B cell (primary cell): Measurements from ENCODE around the gene CRYBG2. TPM values are rescaled to one million over a fixed set of nuclear protein-coding genes. Genes with fewer than 3 reads are reported as not detected.

Experiments used
- ATAC-seq: fragments of 200-7000 bp; cut with Tn5 transposase; one replicate; pipeline ENCODE4 v1.10.0; 2021; ENCODE audit warnings: low read depth, mild to moderate bottlenecking, moderate number of reproducible peaks, moderate library complexity
- CTCF ChIA-PET: fragments of 350-600 bp; sonication (Branson Sonifier 250); formaldehyde crosslinking; loops from one replicate; lab custom pipeline; 2021; ENCODE audit warnings: antibody characterized with exemption, inconsistent platforms; lab: Charles Lee
- POLR2A ChIA-PET: fragments of 350-600 bp; sonication (Branson Sonifier 250); formaldehyde crosslinking; loops from one replicate; lab custom pipeline; 2021; ENCODE audit warnings: antibody characterized with exemption; lab: Charles Lee
- DNase-seq: peaks from one replicate; pipeline ENCODE4 v3.0.0; 2013
- H2AFZ ChIP-seq: 2 replicates; pipeline ENCODE4 v1.6.1; 2012; ENCODE audit warnings: mild to moderate bottlenecking, low read depth, low read length; ENCODE audit not compliant: insufficient read depth, poor library complexity, severe bottlenecking
- H3K27ac ChIP-seq, 2 donors: 1 replicate in 1 of 2; 2 replicates in 1 of 2; pipeline ENCODE4 v1.5.1; 2012 to 2013; ENCODE audit warnings: low read length in 2 of 2, mild to moderate bottlenecking in 2 of 2, moderate library complexity in 1 of 2
- H3K27me3 ChIP-seq, 4 experiments: fragments of 200-600 bp in 1 of 4; sonication (generic) in 1 of 4; replicated peaks in 1 of 4; 1 replicate in 2 of 4; 2 replicates in 2 of 4; pipeline versions ENCODE4 v1.6.1 to v1.7.0; 2013 to 2016; ENCODE audit warnings: low read length in 3 of 4, mild to moderate bottlenecking in 2 of 4, mixed read lengths in 1 of 4, moderate library complexity in 1 of 4; ENCODE audit not compliant: insufficient read depth in 4 of 4, control insufficient read depth in 3 of 4; ENCODE audit errors: control extremely low read depth in 1 of 4
- H3K36me3 ChIP-seq, 2 experiments: replicated peaks in 1 of 2; 1 replicate in 1 of 2; 2 replicates in 1 of 2; pipeline versions ENCODE4 v1.6.1 to v1.7.1; 2013; ENCODE audit warnings: low read length in 1 of 2; ENCODE audit not compliant: insufficient read depth in 2 of 2, control insufficient read depth in 1 of 2; ENCODE audit errors: control extremely low read depth in 1 of 2, extremely low read depth in 1 of 2
- H3K4me1 ChIP-seq, 2 donors: fragments of 200-600 bp in 1 of 2; sonication (generic) in 1 of 2; 1 replicate in 1 of 2; 2 replicates in 1 of 2; pipeline versions ENCODE4 v1.5.1 to v1.6.1; 2013 to 2017; ENCODE audit warnings: low read length in 2 of 2; ENCODE audit not compliant: control insufficient read depth in 2 of 2, insufficient read depth in 2 of 2
- H3K4me2 ChIP-seq: replicated peaks from 2 replicates; pipeline ENCODE3; 2012; ENCODE audit warnings: mild to moderate bottlenecking, low read depth, low read length; ENCODE audit not compliant: poor library complexity, severe bottlenecking
- H3K4me3 ChIP-seq, 5 experiments: fragments of 200-600 bp in 1 of 5; sonication (generic) in 1 of 5; 1 replicate in 3 of 5; 2 replicates in 2 of 5; pipeline versions ENCODE4 v1.5.1 to v1.7.0; 2011 to 2016; ENCODE audit warnings: low read length in 4 of 5, mild to moderate bottlenecking in 4 of 5, low read depth in 2 of 5, control low read depth in 1 of 5, moderate library complexity in 1 of 5; ENCODE audit not compliant: insufficient read depth in 1 of 5; ENCODE audit errors: control extremely low read depth in 1 of 5, extremely low read depth in 1 of 5
- H3K79me2 ChIP-seq: fragments of 200-600 bp; sonication (generic); one replicate; pipeline ENCODE4 v1.6.0; 2016; ENCODE audit warnings: low read length; ENCODE audit not compliant: control insufficient read depth, insufficient read depth
- H3K9ac ChIP-seq: fragments of 200-600 bp; sonication (generic); 2 replicates; pipeline ENCODE4 v1.6.1; 2017; ENCODE audit warnings: mild to moderate bottlenecking, low read length, moderate library complexity
- H3K9me3 ChIP-seq, 3 donors: one replicate each; pipeline versions ENCODE4 v1.6.1 to v1.7.1; 2013; ENCODE audit warnings: low read length in 2 of 3; ENCODE audit not compliant: control insufficient read depth in 2 of 3, insufficient read depth in 1 of 3; ENCODE audit errors: control extremely low read depth in 1 of 3
- H4K20me1 ChIP-seq: 2 replicates; pipeline ENCODE4 v1.6.0; 2012; ENCODE audit warnings: mild to moderate bottlenecking, low read length; ENCODE audit not compliant: insufficient read depth, control insufficient read depth, poor library complexity, severe bottlenecking
- H3K27ac Mint-ChIP-seq: one replicate; pipeline ENCODE4 v1.8.0; 2021; ENCODE audit warnings: mixed read lengths
- H3K27me3 Mint-ChIP-seq: one replicate; pipeline ENCODE4 v1.8.0; 2021; ENCODE audit warnings: mixed read lengths
- H3K4me1 Mint-ChIP-seq: one replicate; pipeline ENCODE4 v1.8.0; 2021; ENCODE audit warnings: mixed read lengths
- H3K4me3 Mint-ChIP-seq: one replicate; pipeline ENCODE4 v1.8.0; 2021; ENCODE audit warnings: mixed read lengths
- H3K9me3 Mint-ChIP-seq: one replicate; pipeline ENCODE4 v1.8.0; 2022; ENCODE audit warnings: mixed read lengths; ENCODE audit not compliant: insufficient read depth
- EZH2 ChIP-seq: IDR thresholded peaks from 2 replicates; pipeline ENCODE4 v1.6.1; 2012; ENCODE audit warnings: borderline replicate concordance, low read depth, mild to moderate bottlenecking, moderate library complexity, low read length; ENCODE audit not compliant: insufficient read depth, poor library complexity, severe bottlenecking
- WGBS: methylation state at CpG from one replicate; pipeline ENCODE4 v1.1.5; 2013; ENCODE audit warnings: missing lambda C conversion rate; ENCODE audit not compliant: insufficient coverage; 5-methylcytosine and 5-hydroxymethylcytosine counted together
- intact Hi-C: fragments of 100-400 bp; cut with micrococcal nuclease; formaldehyde crosslinking; loops from one replicate; pipeline ENCODE4 v1.10.0; 2022
- polyA plus RNA-seq: library from polyadenylated mRNA; depleted of rRNA; stranded (reverse); fragments of >200 nt; gene quantifications from 2 replicates; pipeline ENCODE4 v1.2.3, GENCODE V29; 2012
- total RNA-seq, 2 donors: library from RNA; stranded (reverse); fragments of 120-200 nt in 1 of 2; gene quantifications; 1 replicate in 1 of 2; 2 replicates in 1 of 2; pipeline versions ENCODE4 v1.2.3 to v1.2.4, GENCODE V29; 2013 to 2022
- TF ChIP-seq, protein P1 (sequence below): fragments of 200-600 bp; IDR thresholded peaks from one replicate; pipeline ENCODE4 v1.8.0; 2022; ENCODE audit warnings: antibody characterized with exemption, mild to moderate bottlenecking

CRYBG2 gene
- total and polyA plus RNA-seq, 2 donors (not counting 1 experiment from before 2014, with no cell fraction given) = 3.3 to 5.3 TPM

DNA sequence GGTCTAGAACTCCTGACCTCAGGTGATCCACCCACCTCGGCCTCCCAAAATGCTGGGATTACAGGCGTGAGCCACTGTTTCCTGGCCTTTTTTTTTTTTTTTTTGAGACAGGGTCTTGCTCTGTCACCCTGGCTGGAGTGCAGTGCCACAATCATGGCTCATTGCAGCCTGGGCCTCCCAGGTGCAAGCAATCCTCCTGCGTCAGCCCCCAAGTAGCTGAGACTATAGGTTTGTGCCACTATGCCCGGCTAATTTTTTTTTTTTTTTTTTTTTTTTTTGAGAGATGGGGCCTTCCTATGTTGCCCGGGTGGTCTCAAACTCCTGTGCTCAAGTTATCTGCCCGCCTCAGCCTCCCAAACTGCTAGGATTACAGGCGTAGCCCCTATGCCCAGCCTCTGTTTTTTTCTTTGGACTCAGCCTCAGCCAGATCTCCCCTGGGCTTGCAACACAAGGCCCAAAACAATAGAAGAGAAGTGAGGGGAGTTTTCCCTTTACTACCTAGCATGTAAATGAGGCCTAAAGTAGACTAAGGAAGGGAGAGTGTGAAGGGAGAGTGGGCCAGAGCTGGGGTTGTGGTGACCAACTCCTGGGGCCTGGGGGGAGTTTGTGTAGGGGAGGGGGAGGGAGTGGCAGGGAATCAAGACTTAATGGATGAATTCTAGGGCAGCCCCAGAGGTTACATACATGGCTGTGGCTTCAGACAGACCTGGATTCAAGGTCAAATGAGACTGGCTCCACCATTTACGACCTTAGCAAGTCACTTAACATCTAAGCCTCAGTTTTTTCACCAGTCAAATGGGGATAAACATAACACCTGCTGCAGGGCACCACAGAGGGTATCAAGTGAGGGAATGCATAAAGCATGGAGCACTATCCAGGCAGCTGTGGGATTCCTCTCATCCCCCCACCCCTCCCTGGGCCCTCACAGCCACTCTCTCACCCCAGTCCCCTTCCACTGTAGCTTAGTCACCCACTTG lies 37.8 kb downstream of the CRYBG2 start:
- Histone ChIP-seq H2AFZ (no peak overlapping the region), H3K27ac (peak overlapping the region; percentile 67 to 86), H3K9ac (peak overlapping the region; percentile 85), H3K4me2 (peak overlapping the region; percentile 73), H3K4me1 (peaks cover 72 to 75% of the 10 kb centered on the region in 2 donors), H3K79me2 (peaks cover 81% of the 10 kb centered on the region), H3K27me3 (no peaks in the 10 kb centered on the region), H3K4me3 (peak overlapping the region in 4 of 5 experiments; percentile 90 to 95 (median 94)), H3K36me3 (peaks cover 0 to 23% of the 10 kb centered on the region in 2 experiments), H3K9me3 (no peaks in the 10 kb centered on the region), H4K20me1 (peaks cover 33% of the 10 kb centered on the region)
- Mint-ChIP-seq H3K27me3 (no peaks in the 10 kb centered on the region), H3K4me1 (peaks cover 72% of the 10 kb centered on the region), H3K27ac (peak overlapping the region; percentile 97), H3K9me3 (no peaks in the 10 kb centered on the region), H3K4me3 (peak overlapping the region; percentile 89)
- ATAC-seq = peak; percentile 9
- 55% methylated on average over 4 of the region's 8 CpGs for WGBS
- TF ChIP-seq, protein P1, sequence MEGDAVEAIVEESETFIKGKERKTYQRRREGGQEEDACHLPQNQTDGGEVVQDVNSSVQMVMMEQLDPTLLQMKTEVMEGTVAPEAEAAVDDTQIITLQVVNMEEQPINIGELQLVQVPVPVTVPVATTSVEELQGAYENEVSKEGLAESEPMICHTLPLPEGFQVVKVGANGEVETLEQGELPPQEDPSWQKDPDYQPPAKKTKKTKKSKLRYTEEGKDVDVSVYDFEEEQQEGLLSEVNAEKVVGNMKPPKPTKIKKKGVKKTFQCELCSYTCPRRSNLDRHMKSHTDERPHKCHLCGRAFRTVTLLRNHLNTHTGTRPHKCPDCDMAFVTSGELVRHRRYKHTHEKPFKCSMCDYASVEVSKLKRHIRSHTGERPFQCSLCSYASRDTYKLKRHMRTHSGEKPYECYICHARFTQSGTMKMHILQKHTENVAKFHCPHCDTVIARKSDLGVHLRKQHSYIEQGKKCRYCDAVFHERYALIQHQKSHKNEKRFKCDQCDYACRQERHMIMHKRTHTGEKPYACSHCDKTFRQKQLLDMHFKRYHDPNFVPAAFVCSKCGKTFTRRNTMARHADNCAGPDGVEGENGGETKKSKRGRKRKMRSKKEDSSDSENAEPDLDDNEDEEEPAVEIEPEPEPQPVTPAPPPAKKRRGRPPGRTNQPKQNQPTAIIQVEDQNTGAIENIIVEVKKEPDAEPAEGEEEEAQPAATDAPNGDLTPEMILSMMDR = no peak
- no peak for TF ChIP-seq EZH2
- DNase-seq = peak; percentile 47
- CTCF ChIA-PET = interaction anchor here (0.6 to 30.0 kb wide), 8 partner anchors 9 to 203 kb away, joined by 3 to 1400 read pairs (median 5); partner anchors contain the start of genes CEP85, SH3BGRL3, UBXN11 and ZNF593
- POLR2A ChIA-PET = interaction anchor here (0.6 to 15.2 kb wide), 6 partner anchors 9 to 472 kb away, joined by 3 to 1239 read pairs (median 12); partner anchors contain the start of genes SH3BGRL3 and UBXN11
- intact Hi-C loops = loop anchor here (5.0 to 10.0 kb wide), 2 partner anchors 119 to 156 kb away; partner anchors contain the start of genes DHDDS and HMGN2
